Measurements from ENCODE around the gene FZR1.

The FZR1 gene

DNA sequence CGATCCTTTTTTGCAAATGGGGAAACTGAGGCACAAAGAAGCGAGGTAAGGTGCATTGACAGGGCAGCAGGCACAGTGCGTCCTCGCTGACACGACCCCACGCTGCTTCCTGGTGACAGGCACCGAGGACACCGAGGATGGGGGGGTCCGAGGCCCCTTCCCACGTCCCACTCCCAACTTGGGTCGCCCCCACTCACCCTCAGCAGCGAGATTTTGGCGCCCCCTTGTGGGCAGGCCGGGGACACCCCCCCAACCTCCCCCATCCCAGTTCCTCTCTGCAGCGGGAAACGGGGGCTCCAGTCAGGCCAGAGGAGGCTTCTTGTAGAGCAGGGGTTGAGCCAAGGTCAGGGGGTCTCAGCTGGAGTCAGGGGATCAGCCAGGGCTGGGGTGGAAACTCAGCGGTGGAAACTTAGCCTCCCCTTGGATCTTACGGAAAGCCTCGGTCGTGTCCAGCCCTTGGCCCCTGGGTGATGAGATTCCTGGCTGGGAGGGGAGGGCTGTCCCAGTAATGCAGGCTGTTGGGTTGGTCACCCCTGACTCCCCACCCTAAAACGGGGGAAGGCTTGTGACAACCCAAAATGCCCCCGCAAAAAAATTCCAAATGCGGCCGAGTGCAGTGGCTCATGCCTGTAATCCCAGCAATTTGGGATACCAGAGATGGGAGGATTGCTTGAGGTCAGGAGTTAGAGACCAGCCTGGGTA lies 34.0 kb upstream of the FZR1 start:
- peak; percentile 66 for DNase-seq
- TF ChIP-seq, protein P1, sequence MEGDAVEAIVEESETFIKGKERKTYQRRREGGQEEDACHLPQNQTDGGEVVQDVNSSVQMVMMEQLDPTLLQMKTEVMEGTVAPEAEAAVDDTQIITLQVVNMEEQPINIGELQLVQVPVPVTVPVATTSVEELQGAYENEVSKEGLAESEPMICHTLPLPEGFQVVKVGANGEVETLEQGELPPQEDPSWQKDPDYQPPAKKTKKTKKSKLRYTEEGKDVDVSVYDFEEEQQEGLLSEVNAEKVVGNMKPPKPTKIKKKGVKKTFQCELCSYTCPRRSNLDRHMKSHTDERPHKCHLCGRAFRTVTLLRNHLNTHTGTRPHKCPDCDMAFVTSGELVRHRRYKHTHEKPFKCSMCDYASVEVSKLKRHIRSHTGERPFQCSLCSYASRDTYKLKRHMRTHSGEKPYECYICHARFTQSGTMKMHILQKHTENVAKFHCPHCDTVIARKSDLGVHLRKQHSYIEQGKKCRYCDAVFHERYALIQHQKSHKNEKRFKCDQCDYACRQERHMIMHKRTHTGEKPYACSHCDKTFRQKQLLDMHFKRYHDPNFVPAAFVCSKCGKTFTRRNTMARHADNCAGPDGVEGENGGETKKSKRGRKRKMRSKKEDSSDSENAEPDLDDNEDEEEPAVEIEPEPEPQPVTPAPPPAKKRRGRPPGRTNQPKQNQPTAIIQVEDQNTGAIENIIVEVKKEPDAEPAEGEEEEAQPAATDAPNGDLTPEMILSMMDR (IDR thresholded peaks at IDR 0.05) = peak; percentile 72
- Mint-ChIP-seq H3K4me3 (no peak overlapping the region), H3K4me1 (peaks cover 10% of the 10 kb centered on the region), H3K27me3 (ENCODE audit: low read depth, poor library complexity) (peaks cover 23% of the 10 kb centered on the region), H3K27ac (no peak overlapping the region), H3K9me3 (peaks cover 26% of the 10 kb centered on the region), H3K36me3 (ENCODE audit: low read depth) (peaks cover 15% of the 10 kb centered on the region)

DNA sequence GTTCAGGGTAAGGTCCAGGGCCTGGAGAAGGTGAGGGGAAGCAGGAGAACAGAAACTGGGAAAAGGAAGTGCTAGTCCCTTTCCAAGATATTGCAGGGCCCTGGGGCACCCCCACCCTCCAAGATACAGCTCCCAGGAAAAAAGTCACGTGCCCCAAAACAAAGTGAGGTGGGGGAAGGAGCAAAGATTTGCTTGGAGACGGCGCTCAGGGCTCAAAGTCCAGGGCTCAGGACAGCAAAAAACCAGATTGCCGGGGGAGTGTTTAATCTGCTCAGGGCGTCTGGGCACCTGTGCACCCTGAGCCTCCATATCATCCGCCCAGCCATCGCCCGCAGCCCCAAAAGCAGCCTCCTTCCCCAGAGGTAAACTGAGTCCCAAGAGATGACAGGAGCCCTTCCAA lies 32.1 kb upstream of the FZR1 start:
- no peak overlapping the region for H3K4me3 Mint-ChIP-seq
- TF ChIP-seq, protein P1 (IDR thresholded peaks at IDR 0.05) = no peak

DNA sequence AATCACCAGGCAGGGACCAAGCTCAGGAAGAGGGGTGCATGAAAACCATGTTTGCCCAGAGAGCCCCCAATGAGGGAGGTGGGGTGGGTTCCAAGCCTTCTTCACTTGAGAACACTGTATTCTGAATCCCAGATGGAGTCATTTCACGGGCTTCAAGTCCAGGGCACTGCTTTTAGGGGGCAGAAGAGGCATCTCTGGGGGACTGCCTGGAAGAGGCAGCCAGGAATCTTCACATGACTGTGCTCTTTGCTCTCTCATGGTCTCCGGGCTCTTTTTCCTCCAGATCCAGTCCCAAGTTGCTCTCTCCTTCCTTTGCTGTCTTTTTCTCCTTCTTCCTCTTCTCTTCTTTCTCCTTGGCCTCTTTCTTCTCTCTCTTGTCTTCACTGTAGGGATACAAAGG lies 31.5 kb upstream of the FZR1 start:
- Mint-ChIP-seq H3K27ac (no peak overlapping the region), H3K4me3 (no peak overlapping the region), H3K36me3 (ENCODE audit: low read depth) (no peaks in the 10 kb centered on the region), H3K4me1 (peaks cover 15% of the 10 kb centered on the region), H3K27me3 (ENCODE audit: low read depth, poor library complexity) (peaks cover 37% of the 10 kb centered on the region), H3K9me3 (peaks cover 7% of the 10 kb centered on the region)
- TF ChIP-seq, protein P1 (IDR thresholded peaks at IDR 0.05) = no peak
- DNase-seq = no peak

More for the DNA sequence above, 32.1 kb upstream of the FZR1 start:
- no peak for DNase-seq
- Mint-ChIP-seq H3K27me3 (ENCODE audit: low read depth, poor library complexity) (peaks cover 32% of the 10 kb centered on the region), H3K27ac (no peak overlapping the region), H3K4me1 (peaks cover 15% of the 10 kb centered on the region), H3K36me3 (ENCODE audit: low read depth) (peaks cover 3% of the 10 kb centered on the region), H3K9me3 (peaks cover 11% of the 10 kb centered on the region)

DNA sequence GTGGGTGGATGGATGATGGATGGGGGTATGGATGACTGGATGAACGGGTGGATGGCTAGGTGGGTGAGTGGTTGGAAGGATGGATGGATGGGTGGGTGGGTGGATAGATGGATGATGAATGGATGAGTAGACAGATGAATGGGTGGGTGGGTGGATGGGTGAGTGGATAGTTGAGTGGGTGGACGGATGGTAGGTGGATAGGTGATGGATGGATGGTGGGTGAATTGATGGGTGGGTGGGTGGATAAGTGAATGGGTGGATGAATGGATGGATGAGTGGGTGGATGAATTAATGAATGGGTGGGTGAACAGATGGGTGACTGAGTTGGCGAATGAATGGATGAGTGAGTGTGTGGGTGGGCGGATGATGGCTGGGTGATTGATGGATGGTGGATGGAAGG lies 30.7 kb upstream of the FZR1 start:
- Mint-ChIP-seq H3K4me3 (no peak overlapping the region), H3K36me3 (ENCODE audit: low read depth) (no peaks in the 10 kb centered on the region), H3K27ac (no peak overlapping the region), H3K4me1 (peaks cover 14% of the 10 kb centered on the region), H3K9me3 (peaks cover under 1% of the 10 kb centered on the region), H3K27me3 (ENCODE audit: low read depth, poor library complexity) (peaks cover 33% of the 10 kb centered on the region)
- DNase-seq = no peak
- TF ChIP-seq, protein P1 (IDR thresholded peaks at IDR 0.05) = no peak

DNA sequence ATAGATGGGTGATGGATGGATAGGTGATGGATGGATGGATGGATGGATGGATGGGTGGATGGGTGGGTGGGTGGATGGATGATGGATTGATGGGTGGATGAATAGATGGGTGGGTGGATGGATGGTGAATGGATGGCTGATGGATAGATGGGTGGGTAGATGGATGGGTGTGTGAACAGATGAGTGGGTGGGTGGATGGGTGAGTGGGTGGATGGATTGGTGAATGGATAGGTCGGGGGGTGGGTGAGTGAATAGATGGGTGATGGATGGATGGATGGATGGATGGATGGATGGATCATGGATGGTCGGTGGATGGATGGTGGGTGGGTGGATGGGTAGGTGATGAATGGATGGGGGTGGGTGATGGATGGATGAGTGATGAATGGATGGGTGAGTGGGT lies 29.3 kb upstream of the FZR1 start:
- Mint-ChIP-seq H3K4me3 (no peak overlapping the region), H3K27me3 (ENCODE audit: low read depth, poor library complexity) (peaks cover 41% of the 10 kb centered on the region), H3K27ac (no peak overlapping the region), H3K36me3 (ENCODE audit: low read depth) (no peaks in the 10 kb centered on the region), H3K9me3 (no peaks in the 10 kb centered on the region), H3K4me1 (peaks cover 24% of the 10 kb centered on the region)
- TF ChIP-seq, protein P1 (IDR thresholded peaks at IDR 0.05) = no peak
- no peak for DNase-seq

DNA sequence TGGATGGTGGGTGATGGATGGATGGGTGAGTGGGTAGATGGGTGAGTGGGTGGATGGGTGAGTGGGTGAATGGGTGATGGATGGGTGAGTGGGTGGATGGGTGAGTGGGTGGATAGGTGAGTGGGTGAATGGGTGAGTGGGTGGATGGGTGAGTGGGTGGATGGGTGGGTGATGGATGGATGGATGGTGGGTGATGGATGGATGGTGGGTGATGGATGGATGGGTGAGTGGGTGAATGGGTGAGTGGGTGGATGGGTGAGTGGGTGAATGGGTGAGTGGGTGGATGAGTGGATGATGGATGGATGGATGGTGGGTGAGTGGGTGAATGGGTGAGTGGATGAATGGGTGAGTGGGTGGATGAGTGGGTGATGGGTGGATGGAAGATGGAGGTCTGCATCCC lies 28.6 kb upstream of the FZR1 start:
- H3K4me1 Mint-ChIP-seq = peaks cover 29% of the 10 kb centered on the region
- H3K36me3 Mint-ChIP-seq (ENCODE audit: low read depth) = no peaks in the 10 kb centered on the region
- no peak overlapping the region for H3K4me3 Mint-ChIP-seq
- H3K27ac Mint-ChIP-seq = no peak overlapping the region
- H3K9me3 Mint-ChIP-seq = no peaks in the 10 kb centered on the region
- peaks cover 41% of the 10 kb centered on the region for H3K27me3 Mint-ChIP-seq (ENCODE audit: low read depth, poor library complexity)
- TF ChIP-seq, protein P1 (IDR thresholded peaks at IDR 0.05) = no peak
- no peak for DNase-seq

All from nephron progenitor cell (in vitro differentiated cells).